Endothelial cell of umbilical vein (primary cell): ENCODE data around the gene ZFP57. TPM values are rescaled to one million over a fixed set of nuclear protein-coding genes. Genes with fewer than 3 reads are reported as not detected.

Source experiments
- BruUV-seq: library from RNA; stranded (reverse); fragments of 400-500 nt; replicated peaks from 2 replicates; lab custom pipeline; 2021; lab: Mats Ljungman, UMichigan
- CTCF ChIA-PET: fragments of 300-600, 350-600 bp; sonication (Branson Sonifier 250); formaldehyde crosslinking; loops from one replicate; lab custom pipeline; 2021; ENCODE audit warnings: antibody characterized with exemption, inconsistent platforms; lab: Charles Lee
- POLR2A ChIA-PET: fragments of 300-600, 350-600 bp; sonication (Branson Sonifier 250); formaldehyde crosslinking; loops from one replicate; lab custom pipeline; 2021; ENCODE audit warnings: antibody characterized with exemption, inconsistent platforms; lab: Charles Lee
- DNase-seq: peaks from one replicate; pipeline ENCODE4 v3.0.0-alpha.2; 2011; ENCODE audit warnings: low read depth, low spot score
- FAIRE-seq: peaks from 2 replicates; lab custom pipeline; 2011; peaks lifted over from hg19 to GRCh38; lab: Jason Lieb, UNC
- H2AFZ ChIP-seq: 2 replicates; pipeline ENCODE4 v1.6.0; 2012; ENCODE audit warnings: low read depth, low read length, control low read depth, inconsistent platforms
- H3K27ac ChIP-seq: 2 replicates; pipeline ENCODE4 v1.5.1; 2011; ENCODE audit warnings: low read depth, mild to moderate bottlenecking, control low read depth, low read length, moderate library complexity; ENCODE audit not compliant: insufficient read depth
- H3K27me3 ChIP-seq, 2 experiments: 2 replicates each; pipeline versions ENCODE4 v1.6.0 to v1.6.1; 2011; ENCODE audit warnings: low read length in 2 of 2, mixed read lengths in 1 of 2; ENCODE audit not compliant: control insufficient read depth in 2 of 2, insufficient read depth in 2 of 2
- H3K36me3 ChIP-seq, 2 experiments: 2 replicates in 1 of 2; 3 replicates in 1 of 2; pipeline ENCODE4 v1.5.1; 2011; ENCODE audit warnings: low read length in 2 of 2, mild to moderate bottlenecking in 1 of 2, moderate library complexity in 1 of 2; ENCODE audit not compliant: control insufficient read depth in 2 of 2, insufficient read depth in 2 of 2; ENCODE audit errors: extremely low read depth in 1 of 2
- H3K4me1 ChIP-seq: 3 replicates; pipeline ENCODE4 v1.5.1; 2011; ENCODE audit warnings: mild to moderate bottlenecking, low read length; ENCODE audit not compliant: control insufficient read depth, insufficient read depth; ENCODE audit errors: extremely low read depth
- H3K4me2 ChIP-seq: 2 replicates; pipeline ENCODE4 v1.6.1; 2011; ENCODE audit warnings: low read length, control low read depth, mixed read lengths; ENCODE audit not compliant: insufficient read depth
- H3K4me3 ChIP-seq, 3 experiments: fragments of 200-600 bp in 1 of 3; sonication (generic), shearing (Covaris generic) in 1 of 3; replicated peaks in 1 of 3; 2 replicates each; pipeline ENCODE4 v1.5.1; 2011 to 2016; ENCODE audit warnings: control low read depth in 3 of 3, low read length in 3 of 3, mild to moderate bottlenecking in 2 of 3, inconsistent platforms in 1 of 3, low read depth in 1 of 3, moderate library complexity in 1 of 3; ENCODE audit not compliant: insufficient read depth in 1 of 3
- H3K79me2 ChIP-seq: 2 replicates; pipeline ENCODE4 v1.6.0; 2012; ENCODE audit warnings: low read length, inconsistent platforms; ENCODE audit not compliant: control insufficient read depth, insufficient read depth
- H3K9ac ChIP-seq: replicated peaks from 2 replicates; pipeline ENCODE3; 2011; ENCODE audit warnings: low read length, control low read depth; ENCODE audit not compliant: insufficient read depth; ENCODE audit errors: extremely low read depth
- H3K9me1 ChIP-seq: replicated peaks from 3 replicates; pipeline ENCODE4 v1.6.0; 2011; ENCODE audit warnings: mild to moderate bottlenecking, low read length; ENCODE audit not compliant: control insufficient read depth, insufficient read depth; ENCODE audit errors: extremely low read depth
- H3K9me3 ChIP-seq: replicated peaks from 2 replicates; pipeline ENCODE4 v1.5.1; 2012; ENCODE audit warnings: low read length, inconsistent platforms; ENCODE audit not compliant: control insufficient read depth, insufficient read depth
- H4K20me1 ChIP-seq: replicated peaks from 2 replicates; pipeline ENCODE3; 2011; ENCODE audit warnings: mild to moderate bottlenecking, low read length; ENCODE audit not compliant: control insufficient read depth, insufficient read depth; ENCODE audit errors: extremely low read depth
- EZH2 ChIP-seq: IDR thresholded peaks from 2 replicates; pipeline ENCODE4 v1.6.1; 2012; ENCODE audit warnings: borderline replicate concordance, low read depth, mild to moderate bottlenecking, moderate library complexity, low read length, inconsistent platforms; ENCODE audit not compliant: severe bottlenecking
- FOS ChIP-seq: IDR thresholded peaks from 2 replicates; pipeline ENCODE4 v1.6.1; 2011; ENCODE audit warnings: mild to moderate bottlenecking, low read length, moderate library complexity, borderline replicate concordance; ENCODE audit not compliant: insufficient read depth
- JUN ChIP-seq: IDR thresholded peaks from 2 replicates; pipeline ENCODE4 v1.6.1; 2011; ENCODE audit warnings: borderline replicate concordance, low read depth; ENCODE audit not compliant: insufficient read length, insufficient read depth
- MYC ChIP-seq: IDR thresholded peaks from one replicate; pipeline ENCODE4 v1.6.1; 2011; ENCODE audit warnings: mild to moderate bottlenecking, low read depth, low read length
- POLR2A ChIP-seq: IDR thresholded peaks from 2 replicates; pipeline ENCODE4 v1.6.1; 2012; ENCODE audit warnings: low read depth, mild to moderate bottlenecking, control low read depth, low read length
- dilution Hi-C: fragments of 300-500 bp; cut with MboI; formaldehyde crosslinking; loops from one replicate; pipeline ENCODE4 v1.15.0; 2019; ENCODE audit warnings: low sequenced_read_pairs; ENCODE audit not compliant: extremely low pct_ligation_motif_present
- intact Hi-C: fragments of 100-400 bp; cut with micrococcal nuclease; formaldehyde crosslinking; loops from one replicate; pipeline ENCODE4 v1.10.0; 2022
- polyA plus RNA-seq, 4 experiments: library from polyadenylated mRNA; depleted of rRNA in 3 of 4; stranded (reverse) in 3 of 4; unstranded in 1 of 4; fragments of >200 nt; gene quantifications; 2 replicates each; pipeline versions ENCODE4 v1.2.1 to v1.2.3, GENCODE V29; 2011 to 2012; ENCODE audit warnings: missing spikeins in 1 of 4
- total RNA-seq: library from RNA; stranded (reverse); gene quantifications from 2 replicates; pipeline ENCODE4 v1.2.3, GENCODE V29; 2021
- TF ChIP-seq, protein P1 (sequence below): IDR thresholded peaks from 2 replicates; pipeline ENCODE4 v1.6.1; 2011; ENCODE audit not compliant: insufficient read depth, insufficient read length
- TF ChIP-seq, protein P2 (sequence below), 2 donors: IDR thresholded peaks; 1 replicate in 1 of 2; 2 replicates in 1 of 2; pipeline ENCODE4 v1.5.1; 2011; ENCODE audit warnings: low read length in 2 of 2, mild to moderate bottlenecking in 2 of 2, moderate library complexity in 2 of 2, control low read depth in 1 of 2, inconsistent platforms in 1 of 2, low read depth in 1 of 2; ENCODE audit not compliant: insufficient read depth in 1 of 2; ENCODE audit errors: extremely low read depth in 1 of 2

Gene ZFP57
- total and polyA plus RNA-seq, 2 donors (not counting 3 experiments of a cell fraction or from before 2014, with no cell fraction given), result 0.07 TPM; not detected in 1

DNA sequence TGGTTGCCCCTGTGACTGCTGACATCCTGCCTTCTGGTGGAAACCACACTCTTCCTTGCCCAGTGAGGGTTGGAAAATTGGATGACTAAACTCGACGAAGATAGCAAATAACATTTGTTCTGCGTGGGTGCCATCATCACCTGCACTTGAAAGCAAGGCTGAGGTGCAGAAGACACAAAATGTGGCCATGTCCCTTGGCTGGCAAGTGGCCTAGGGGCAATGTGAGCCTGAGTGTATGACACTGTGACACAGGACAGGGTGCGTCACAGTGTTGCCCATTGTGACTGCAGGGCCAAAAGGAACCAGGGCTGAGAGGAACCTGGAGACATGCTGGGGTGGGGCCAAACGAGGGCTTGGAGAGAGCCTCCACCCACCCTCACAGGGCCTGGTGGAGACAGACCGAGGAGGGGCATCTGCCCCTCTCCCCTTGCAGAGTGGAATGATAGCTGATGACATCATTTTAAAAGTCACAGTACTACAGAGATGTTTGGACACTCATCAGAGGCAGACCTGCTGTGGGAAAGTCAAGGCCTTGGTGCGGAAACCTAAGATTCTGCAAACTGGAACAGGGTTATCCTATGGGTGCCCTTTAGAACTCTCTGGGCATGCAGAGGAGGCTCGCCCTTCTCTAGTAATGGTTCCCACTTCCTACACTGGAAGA is 29.5 kb upstream of the ZFP57 start:
- Histone ChIP-seq H2AFZ (no peak overlapping the region), H3K4me2 (no peak overlapping the region), H3K27me3 (peaks cover 7 to 12% of the 10 kb centered on the region in 2 experiments), H3K4me1 (no peaks in the 10 kb centered on the region), H3K79me2 (no peaks in the 10 kb centered on the region), H4K20me1 (no peaks in the 10 kb centered on the region), H3K9me1 (no peaks in the 10 kb centered on the region), H3K9me3 (no peaks in the 10 kb centered on the region), H3K27ac (no peak overlapping the region), H3K4me3 (no peak overlapping the region), H3K36me3 (no peaks in the 10 kb centered on the region), H3K9ac (no peak overlapping the region)
- TF ChIP-seq POLR2A, result no peak
- no peak for TF ChIP-seq JUN
- TF ChIP-seq EZH2, result no peak
- TF ChIP-seq, protein P1, sequence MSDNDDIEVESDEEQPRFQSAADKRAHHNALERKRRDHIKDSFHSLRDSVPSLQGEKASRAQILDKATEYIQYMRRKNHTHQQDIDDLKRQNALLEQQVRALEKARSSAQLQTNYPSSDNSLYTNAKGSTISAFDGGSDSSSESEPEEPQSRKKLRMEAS, result no peak
- TF ChIP-seq, protein P2, sequence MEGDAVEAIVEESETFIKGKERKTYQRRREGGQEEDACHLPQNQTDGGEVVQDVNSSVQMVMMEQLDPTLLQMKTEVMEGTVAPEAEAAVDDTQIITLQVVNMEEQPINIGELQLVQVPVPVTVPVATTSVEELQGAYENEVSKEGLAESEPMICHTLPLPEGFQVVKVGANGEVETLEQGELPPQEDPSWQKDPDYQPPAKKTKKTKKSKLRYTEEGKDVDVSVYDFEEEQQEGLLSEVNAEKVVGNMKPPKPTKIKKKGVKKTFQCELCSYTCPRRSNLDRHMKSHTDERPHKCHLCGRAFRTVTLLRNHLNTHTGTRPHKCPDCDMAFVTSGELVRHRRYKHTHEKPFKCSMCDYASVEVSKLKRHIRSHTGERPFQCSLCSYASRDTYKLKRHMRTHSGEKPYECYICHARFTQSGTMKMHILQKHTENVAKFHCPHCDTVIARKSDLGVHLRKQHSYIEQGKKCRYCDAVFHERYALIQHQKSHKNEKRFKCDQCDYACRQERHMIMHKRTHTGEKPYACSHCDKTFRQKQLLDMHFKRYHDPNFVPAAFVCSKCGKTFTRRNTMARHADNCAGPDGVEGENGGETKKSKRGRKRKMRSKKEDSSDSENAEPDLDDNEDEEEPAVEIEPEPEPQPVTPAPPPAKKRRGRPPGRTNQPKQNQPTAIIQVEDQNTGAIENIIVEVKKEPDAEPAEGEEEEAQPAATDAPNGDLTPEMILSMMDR (IDR thresholded peaks at IDR 0.05; ENCODE audit: extremely low read depth in 1 of 2, insufficient read depth in 1 of 2, low read depth in 1 of 2, low read length in 2 of 2), result no peak
- TF ChIP-seq FOS, result no peak
- no peak for TF ChIP-seq MYC
- FAIRE-seq (no peak), DNase-seq (no peak)
- no TSS peak for BruUV-seq
- ChIA-PET CTCF (interaction anchor here (0.6 to 2.0 kb wide), 3 partner anchors 14 to 28 kb away, joined by 3 to 5 read pairs (median 4); no protein-coding TSS in a partner anchor), POLR2A (no interaction called here)
- dilution Hi-C loops (no loop called here), intact Hi-C loops (no loop called here)
